Effector memory CD4-positive, alpha-beta T cell (primary cell): ENCODE measurements around the gene KRT8.

Experiments used
- DNase-seq, 3 donors: peaks; one replicate each; pipeline ENCODE4 v3.0.0-alpha.2; 2020
- H3K27ac ChIP-seq: 2 replicates; pipeline ENCODE4 v1.7.0; 2013; ENCODE audit warnings: mild to moderate bottlenecking, low read length, moderate library complexity; ENCODE audit not compliant: insufficient read depth, poor library complexity, severe bottlenecking
- H3K27me3 ChIP-seq: replicated peaks from 2 replicates; pipeline ENCODE4 v1.7.0; 2013; ENCODE audit warnings: mild to moderate bottlenecking, low read length; ENCODE audit not compliant: insufficient read depth, control insufficient read depth, poor library complexity, severe bottlenecking
- H3K36me3 ChIP-seq: 2 replicates; pipeline ENCODE4 v1.7.0; 2013; ENCODE audit warnings: mild to moderate bottlenecking, low read length, moderate library complexity; ENCODE audit not compliant: control insufficient read depth, insufficient read depth
- H3K4me1 ChIP-seq: 2 replicates; pipeline ENCODE4 v1.7.0; 2013; ENCODE audit warnings: low read length, mild to moderate bottlenecking; ENCODE audit not compliant: control insufficient read depth, insufficient read depth, poor library complexity, severe bottlenecking
- H3K4me3 ChIP-seq: 2 replicates; pipeline ENCODE4 v1.7.0; 2013; ENCODE audit warnings: low read length, low read depth, mild to moderate bottlenecking; ENCODE audit not compliant: insufficient read depth, poor library complexity, severe bottlenecking
- H3K9me3 ChIP-seq: 2 replicates; pipeline ENCODE4 v1.7.0; 2013; ENCODE audit warnings: mild to moderate bottlenecking, low read length, moderate library complexity; ENCODE audit not compliant: control insufficient read depth

The KRT8 gene

DNA sequence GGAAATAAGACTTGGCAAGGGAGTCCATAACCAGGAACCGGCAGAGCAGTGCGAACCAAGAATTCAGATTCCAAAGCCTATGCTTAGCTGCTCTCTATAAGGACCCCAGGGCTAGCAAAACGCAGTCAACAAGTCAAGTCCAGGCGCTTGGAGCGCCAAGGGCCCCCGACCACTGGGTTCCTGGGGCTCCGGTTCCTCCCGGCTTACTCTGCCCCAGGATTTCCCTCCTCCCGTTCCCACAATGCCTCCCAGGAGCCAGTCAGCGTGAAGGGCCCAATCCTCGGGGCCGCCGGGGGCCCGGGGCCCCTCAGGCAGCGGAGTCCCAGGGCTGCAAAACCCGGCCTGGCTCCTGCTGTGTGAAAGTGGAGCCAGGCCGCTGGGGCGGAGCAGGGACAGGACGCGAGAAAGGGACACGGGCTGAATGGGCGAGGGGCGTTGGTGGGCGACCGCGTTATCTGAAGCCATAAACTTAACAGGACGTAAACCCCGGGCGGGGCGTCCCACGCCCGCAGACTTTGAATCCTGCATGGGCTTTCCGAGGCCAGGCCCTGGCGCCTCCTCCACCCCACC is 1.5 kb downstream of the KRT8 start:
- H3K36me3 ChIP-seq = no peaks in the 10 kb centered on the region
- H3K9me3 ChIP-seq = no peaks in the 10 kb centered on the region
- DNase-seq = peak in 2 of 3 donors; percentile 2 to 26
- peak overlapping the region; percentile 32 for H3K4me3 ChIP-seq
- H3K27ac ChIP-seq = no peak overlapping the region
- H3K27me3 ChIP-seq = no peaks in the 10 kb centered on the region
- peaks cover 4% of the 10 kb centered on the region for H3K4me1 ChIP-seq

DNA sequence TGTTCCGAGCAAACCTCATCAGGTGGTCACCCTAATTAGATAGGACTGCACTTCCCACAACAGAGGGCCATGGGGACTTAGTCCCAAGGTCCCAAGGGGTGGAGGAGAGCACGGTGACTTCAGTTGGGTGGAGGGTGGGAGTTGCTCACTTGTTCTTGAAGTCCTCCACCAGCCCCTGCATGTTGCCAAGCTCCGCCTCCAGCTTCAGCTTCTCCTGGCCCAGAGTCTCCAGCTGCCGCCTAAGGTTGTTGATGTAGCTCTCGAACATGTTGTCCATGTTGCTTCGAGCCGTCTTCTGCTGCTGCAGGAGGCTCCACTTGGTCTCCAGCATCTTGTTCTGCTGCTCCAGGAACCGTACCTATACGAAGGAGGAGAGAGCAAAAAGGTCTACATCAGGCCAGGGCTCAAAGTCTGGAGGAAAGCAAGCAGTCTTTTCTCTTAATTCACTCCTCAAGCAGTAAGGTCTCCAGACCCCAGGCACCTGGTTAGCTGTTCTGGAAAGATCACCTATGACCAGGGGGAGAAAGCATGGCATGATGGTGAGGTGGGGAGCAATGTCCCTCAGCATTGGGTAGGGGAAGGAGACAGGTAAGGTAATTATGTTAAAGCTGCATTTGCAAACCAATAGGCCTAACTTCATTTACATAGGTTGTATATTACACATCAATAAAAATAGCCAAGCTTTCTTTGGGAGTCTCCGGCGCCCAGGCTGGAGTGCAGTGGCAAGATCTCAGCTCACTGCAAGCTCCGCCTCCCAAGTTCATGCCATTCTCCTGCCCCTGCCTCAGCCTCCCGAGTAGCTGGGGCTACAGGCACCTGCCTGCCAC is 2.9 kb downstream of the KRT8 start:
- no peak overlapping the region for H3K27ac ChIP-seq
- no peak overlapping the region for H3K4me3 ChIP-seq
- H3K27me3 ChIP-seq = no peaks in the 10 kb centered on the region
- DNase-seq = no peak
- H3K4me1 ChIP-seq = peaks cover 4% of the 10 kb centered on the region
- no peaks in the 10 kb centered on the region for H3K36me3 ChIP-seq
- no peaks in the 10 kb centered on the region for H3K9me3 ChIP-seq

DNA sequence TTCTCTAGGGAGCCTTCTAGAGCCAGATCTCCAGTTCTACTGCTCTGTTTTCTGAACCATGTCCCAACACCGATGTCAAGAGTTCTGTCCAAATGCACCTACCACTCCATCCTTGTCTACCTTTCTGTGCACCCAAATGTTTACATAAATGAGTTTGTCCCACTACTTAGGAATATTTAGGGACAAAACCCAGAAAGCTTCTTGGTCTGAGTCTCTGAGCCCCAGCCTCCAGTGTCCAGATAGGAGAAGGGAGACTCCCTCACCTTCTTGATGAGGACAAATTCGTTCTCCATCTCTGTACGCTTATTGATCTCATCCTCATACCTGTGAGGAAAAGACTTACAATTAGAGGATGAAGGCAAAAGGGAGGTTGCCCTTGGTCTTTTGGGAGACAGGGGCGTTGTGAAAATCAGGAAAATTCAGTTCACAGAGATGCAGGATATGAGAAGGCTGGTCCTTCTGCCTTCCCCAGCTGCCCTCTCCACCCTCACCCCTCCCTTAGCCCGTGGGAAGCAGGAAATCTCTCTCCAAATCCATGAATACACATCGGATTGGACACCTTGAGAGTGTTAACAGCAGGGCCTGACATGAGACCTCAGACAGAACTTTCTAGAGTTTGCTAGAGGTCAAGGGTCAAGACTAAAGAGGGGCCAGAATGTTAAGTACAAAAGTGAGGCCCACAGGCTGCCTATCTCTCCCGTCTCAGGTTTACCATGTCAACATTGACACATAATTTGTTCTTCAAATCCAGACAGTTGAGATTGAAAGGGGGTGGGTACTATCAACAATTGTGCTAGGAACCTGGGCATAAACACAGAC is 3.8 kb downstream of the KRT8 start:
- H3K4me3 ChIP-seq = no peak overlapping the region
- no peaks in the 10 kb centered on the region for H3K9me3 ChIP-seq
- no peaks in the 10 kb centered on the region for H3K27me3 ChIP-seq
- peaks cover 4% of the 10 kb centered on the region for H3K4me1 ChIP-seq
- DNase-seq = no peak
- H3K27ac ChIP-seq = no peak overlapping the region
- H3K36me3 ChIP-seq = no peaks in the 10 kb centered on the region

DNA sequence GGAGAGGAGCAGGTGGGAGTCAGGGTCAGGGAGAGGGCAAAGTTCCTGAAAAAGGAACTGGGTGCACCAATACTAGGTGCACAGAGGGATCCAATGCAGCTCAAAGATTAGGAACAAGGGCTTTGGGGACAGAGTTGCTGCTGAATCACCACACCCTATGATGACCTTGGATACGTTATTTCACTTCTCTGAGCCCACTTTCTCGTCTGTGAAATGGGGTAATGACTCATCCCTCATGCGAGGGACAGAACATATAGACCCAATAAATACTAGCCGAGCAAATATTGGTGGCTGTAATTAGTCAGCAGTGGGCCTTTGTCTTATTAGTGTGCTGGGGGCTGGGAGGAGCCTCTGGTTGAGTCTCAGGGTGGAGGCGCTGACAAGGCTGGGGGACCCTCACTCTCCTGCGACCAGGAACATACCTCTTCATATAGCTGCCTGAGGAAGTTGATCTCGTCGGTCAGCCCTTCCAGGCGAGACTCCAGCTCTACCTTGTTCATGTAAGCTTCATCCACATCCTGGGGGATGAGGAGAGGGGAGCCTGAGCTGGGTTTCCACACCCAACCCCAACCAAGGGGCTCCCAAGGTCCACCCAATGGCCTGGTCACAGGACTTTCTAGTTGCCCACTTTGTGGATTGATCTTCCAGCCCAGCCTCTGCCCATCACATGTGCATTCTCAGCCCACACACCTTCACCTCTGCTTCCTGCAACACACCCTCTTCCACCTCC is 4.5 kb downstream of the KRT8 start:
- H3K36me3 ChIP-seq = no peaks in the 10 kb centered on the region
- no peaks in the 10 kb centered on the region for H3K9me3 ChIP-seq
- DNase-seq = no peak
- H3K27ac ChIP-seq = no peak overlapping the region
- H3K4me3 ChIP-seq = no peak overlapping the region
- H3K4me1 ChIP-seq = peaks cover 4% of the 10 kb centered on the region
- no peaks in the 10 kb centered on the region for H3K27me3 ChIP-seq

DNA sequence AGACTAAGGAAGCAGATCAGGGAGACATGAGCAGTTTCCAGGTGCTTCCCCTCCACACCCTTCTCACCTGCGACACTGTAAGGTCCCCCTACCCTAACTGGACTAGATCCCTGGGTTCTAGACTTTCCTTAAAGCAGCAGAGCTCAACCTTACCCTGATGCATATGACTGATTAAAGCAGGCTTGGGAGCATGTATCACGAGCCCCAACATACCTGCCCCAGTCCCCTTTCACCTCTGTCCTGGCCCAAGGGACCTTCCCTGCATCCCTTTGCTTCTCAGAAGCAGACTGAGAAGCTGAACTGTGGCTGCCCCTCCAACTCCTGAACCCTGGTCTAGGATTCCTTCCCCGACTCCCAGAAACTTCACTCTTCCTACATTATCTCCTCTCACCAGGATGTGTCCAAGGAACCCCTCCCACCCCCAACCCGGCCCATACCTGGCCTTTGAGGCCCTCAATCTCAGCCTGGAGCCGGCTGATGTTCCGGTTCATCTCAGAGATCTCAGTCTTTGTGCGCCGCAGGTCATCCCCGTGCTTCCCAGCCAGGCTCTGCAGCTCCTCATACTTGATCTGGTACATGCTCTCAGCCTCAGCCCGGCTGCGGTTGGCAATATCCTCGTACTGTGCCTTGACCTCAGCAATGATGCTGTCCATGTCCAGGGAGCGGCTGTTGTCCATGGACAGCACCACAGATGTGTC is 5.4 kb downstream of the KRT8 start:
- Histone ChIP-seq H3K27me3 (no peaks in the 10 kb centered on the region), H3K36me3 (no peaks in the 10 kb centered on the region), H3K27ac (no peak overlapping the region), H3K4me1 (peaks cover 4% of the 10 kb centered on the region), H3K9me3 (no peaks in the 10 kb centered on the region), H3K4me3 (no peak overlapping the region)
- no peak for DNase-seq

DNA sequence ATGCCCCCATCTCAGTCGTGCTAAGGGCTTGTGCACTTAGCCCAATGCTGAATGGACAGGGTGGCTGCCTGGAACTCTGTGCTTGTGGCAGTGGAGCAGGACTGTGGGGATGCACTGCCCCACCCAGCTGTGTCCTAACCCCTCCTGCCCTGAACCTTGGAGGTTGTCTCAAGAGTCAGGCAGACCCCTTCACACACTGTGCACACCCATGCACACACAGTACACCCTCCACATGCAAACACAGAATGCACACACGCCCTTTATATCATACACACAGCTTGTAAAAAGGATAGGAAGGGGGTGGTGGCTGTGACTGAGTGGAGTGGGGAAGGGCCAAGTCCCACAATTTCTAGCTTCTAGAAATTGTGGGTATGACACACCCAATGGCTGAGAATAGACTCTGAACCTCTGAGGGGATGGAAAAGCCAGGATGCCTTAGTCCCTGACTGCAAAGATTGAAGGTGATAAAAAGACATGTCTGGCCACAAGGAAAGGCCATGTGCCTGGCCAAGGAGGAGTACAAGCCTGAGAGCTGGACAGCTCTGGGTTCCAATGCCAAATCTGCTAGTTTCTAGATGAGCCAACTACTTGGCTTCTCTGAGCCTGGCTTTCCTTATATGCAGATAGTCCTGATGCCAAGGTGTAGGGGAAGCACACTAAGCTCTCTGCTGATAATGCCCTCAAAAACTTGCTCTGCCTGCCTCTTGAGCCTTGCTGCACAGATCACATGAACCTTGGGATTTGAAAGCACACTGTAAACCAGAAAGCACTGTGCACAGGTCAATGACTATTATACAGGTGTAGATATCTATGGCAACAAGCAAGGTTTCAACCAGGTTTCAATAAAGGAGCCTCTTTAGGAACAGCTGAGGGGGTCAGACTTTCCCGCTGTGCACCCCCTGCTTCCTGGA is 8.4 kb downstream of the KRT8 start:
- H3K4me3 ChIP-seq = no peak overlapping the region
- no peak overlapping the region for H3K27ac ChIP-seq
- H3K4me1 ChIP-seq = no peaks in the 10 kb centered on the region
- no peaks in the 10 kb centered on the region for H3K27me3 ChIP-seq
- DNase-seq = no peak
- H3K36me3 ChIP-seq = no peaks in the 10 kb centered on the region
- no peaks in the 10 kb centered on the region for H3K9me3 ChIP-seq

DNA sequence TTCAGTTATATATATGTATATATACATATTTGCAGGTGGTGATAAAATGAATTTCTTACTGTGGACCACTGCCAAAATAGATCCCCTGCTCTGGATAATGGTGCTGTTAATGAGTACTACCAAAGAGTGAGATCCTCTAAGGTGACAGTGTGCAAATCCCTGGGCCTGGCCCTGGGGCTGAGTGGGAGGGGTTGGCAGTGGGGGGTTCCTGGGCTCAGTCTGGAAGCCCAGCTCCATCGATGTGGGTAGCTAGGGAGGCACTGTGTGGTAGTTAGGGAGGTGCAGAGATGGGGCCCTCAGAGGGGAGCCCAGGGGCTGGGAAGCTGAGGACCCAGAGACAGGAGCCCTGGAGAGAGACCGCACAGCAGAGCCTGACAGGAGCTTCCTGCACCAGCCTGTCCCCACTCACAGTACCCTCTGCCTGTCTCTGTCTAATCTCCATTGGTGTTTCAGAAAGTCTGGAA is 9.1 kb downstream of the KRT8 start:
- Histone ChIP-seq H3K4me1 (no peaks in the 10 kb centered on the region), H3K27ac (no peak overlapping the region), H3K4me3 (no peak overlapping the region), H3K27me3 (no peaks in the 10 kb centered on the region), H3K9me3 (no peaks in the 10 kb centered on the region), H3K36me3 (no peaks in the 10 kb centered on the region)
- no peak for DNase-seq

DNA sequence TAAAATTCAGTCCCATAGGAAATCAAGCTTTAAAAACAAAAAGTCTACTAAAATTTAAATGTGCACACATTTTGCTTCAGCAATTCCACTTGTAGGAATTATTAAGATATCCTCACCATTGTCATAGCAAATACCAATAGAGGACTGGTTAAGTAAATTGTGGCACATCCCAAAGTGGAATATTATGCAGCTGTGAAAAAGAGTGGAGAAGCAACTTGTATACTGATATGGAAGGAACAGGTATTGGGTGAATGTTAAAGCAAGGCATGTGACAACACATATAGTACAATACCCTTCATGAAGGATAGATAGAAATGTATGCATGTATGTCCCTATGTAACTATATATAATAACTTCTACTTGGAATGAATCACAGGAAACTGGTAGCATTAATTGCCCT is 11.9 kb downstream of the KRT8 start:
- H3K4me3 ChIP-seq = no peak overlapping the region
- H3K36me3 ChIP-seq = no peaks in the 10 kb centered on the region
- no peaks in the 10 kb centered on the region for H3K9me3 ChIP-seq
- no peaks in the 10 kb centered on the region for H3K27me3 ChIP-seq
- no peak overlapping the region for H3K27ac ChIP-seq
- DNase-seq = no peak
- no peaks in the 10 kb centered on the region for H3K4me1 ChIP-seq
